ENCODE results near the gene EXOC3L4. TPM values are rescaled to one million over a fixed set of nuclear protein-coding genes. Genes with fewer than 3 reads are reported as not detected.

The EXOC3L4 gene
- total and polyA plus RNA-seq, 8 donors: 0.63 to 8.9 (median 1.3) TPM

DNA sequence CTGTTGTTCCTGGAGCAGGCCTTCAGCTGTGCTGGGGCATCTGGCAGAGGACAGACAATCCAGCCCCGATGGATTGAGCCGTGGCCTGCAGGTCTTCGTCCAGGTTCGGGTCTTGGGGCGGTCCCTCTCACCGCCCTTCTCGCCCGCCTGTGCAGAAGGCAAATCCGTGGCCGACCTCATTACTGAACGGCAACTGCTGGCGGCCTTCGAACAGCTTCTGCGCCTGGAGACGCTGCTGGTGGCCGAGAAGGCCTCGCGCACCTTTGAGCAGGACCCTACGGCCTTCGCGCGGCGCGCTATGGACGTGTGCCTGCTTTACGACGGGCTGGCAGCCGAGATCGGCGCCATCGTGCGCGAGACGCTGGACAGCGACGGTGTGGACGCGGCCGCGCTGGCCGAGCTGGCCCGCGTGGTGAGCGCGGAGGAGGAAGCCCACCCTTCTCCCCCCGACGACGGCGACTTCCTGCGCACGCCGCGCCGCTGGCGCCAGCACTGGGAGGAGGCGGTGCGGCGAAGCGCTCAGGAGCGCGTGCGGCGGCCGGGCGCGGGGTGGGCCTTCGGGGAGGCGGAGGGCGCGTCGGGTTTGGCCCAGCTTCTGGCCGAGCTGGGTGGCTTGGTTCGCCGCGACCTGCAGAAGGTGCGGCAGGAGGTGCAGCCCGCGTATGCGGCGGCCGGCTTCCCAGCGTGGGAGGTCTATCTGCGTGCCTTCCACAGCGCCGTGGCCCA, 7.6 kb downstream of the EXOC3L4 start:
- WGBS, 2 donors: 80 to 81% methylated on average over 80 to 85 of the region's 85 CpGs
- intact Hi-C loops (cut with DNase I): loop anchor here in 2 of 3 donors (10.0 kb wide), 2 partner anchors 83 to 193 kb away; no protein-coding TSS in a partner anchor
- Histone ChIP-seq H3K27ac (no peak overlapping the region), H3K27me3 (no peaks in the 10 kb centered on the region), H3K9me3 (no peaks in the 10 kb centered on the region), H3K4me3 (no peak overlapping the region), H3K4me1 (peaks cover 12 to 16% (median 15%) of the 10 kb centered on the region in 3 donors), H3K36me3 (no peaks in the 10 kb centered on the region)
- ATAC-seq (no peak), DNase-seq (peak in 3 of 6 donors; percentile 30 to 71 (median 54)), FAIRE-seq (no peak)
- TF ChIP-seq, protein P1, sequence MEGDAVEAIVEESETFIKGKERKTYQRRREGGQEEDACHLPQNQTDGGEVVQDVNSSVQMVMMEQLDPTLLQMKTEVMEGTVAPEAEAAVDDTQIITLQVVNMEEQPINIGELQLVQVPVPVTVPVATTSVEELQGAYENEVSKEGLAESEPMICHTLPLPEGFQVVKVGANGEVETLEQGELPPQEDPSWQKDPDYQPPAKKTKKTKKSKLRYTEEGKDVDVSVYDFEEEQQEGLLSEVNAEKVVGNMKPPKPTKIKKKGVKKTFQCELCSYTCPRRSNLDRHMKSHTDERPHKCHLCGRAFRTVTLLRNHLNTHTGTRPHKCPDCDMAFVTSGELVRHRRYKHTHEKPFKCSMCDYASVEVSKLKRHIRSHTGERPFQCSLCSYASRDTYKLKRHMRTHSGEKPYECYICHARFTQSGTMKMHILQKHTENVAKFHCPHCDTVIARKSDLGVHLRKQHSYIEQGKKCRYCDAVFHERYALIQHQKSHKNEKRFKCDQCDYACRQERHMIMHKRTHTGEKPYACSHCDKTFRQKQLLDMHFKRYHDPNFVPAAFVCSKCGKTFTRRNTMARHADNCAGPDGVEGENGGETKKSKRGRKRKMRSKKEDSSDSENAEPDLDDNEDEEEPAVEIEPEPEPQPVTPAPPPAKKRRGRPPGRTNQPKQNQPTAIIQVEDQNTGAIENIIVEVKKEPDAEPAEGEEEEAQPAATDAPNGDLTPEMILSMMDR (IDR thresholded peaks at IDR 0.05): no peak

DNA sequence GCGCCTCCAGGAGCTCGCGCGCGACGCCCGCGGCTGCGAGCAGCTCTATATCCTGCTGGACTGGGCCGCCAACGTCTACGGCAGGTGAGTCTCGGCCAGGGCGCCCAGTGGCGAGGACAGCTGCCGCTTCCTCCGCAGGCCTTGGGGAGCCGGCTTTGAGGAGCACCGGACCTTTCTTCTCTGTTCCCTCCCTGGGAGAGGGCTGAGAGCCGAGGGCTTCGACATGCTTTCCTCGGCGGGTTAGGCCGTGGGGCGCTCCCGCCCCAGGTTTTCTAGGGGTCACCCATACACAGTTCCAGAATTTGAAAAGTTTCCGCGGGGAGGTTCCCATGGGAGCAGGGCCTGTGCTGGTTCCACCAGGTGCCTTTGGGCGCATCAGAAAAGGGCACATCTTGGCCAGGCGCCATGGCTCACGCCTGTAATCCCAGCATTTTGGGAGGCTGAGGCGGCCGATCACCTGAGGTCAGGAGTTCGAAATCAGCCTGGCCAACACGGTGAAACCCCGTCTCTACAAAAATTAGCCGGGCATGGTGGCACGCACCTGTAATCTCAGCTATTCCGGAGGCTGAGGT, 8.2 kb downstream of the EXOC3L4 start:
- WGBS, 2 donors: 84 to 87% methylated on average over 39 of the region's 39 CpGs
- DNase-seq: peak in 3 of 6 donors; percentile 38 to 62 (median 58)
- no peak overlapping the region for H3K4me3 ChIP-seq
- no peaks in the 10 kb centered on the region for H3K27me3 ChIP-seq
- H3K36me3 ChIP-seq: no peaks in the 10 kb centered on the region
- no peak for FAIRE-seq
- no peaks in the 10 kb centered on the region for H3K9me3 ChIP-seq
- no peak for ATAC-seq
- H3K27ac ChIP-seq: no peak overlapping the region
- H3K4me1 ChIP-seq: peaks cover 12 to 16% (median 15%) of the 10 kb centered on the region in 3 donors
- intact Hi-C loops (cut with DNase I): loop anchor here in 2 of 3 donors (10.0 kb wide), 2 partner anchors 82 to 192 kb away; no protein-coding TSS in a partner anchor
- TF ChIP-seq, protein P1 (IDR thresholded peaks at IDR 0.05): no peak

DNA sequence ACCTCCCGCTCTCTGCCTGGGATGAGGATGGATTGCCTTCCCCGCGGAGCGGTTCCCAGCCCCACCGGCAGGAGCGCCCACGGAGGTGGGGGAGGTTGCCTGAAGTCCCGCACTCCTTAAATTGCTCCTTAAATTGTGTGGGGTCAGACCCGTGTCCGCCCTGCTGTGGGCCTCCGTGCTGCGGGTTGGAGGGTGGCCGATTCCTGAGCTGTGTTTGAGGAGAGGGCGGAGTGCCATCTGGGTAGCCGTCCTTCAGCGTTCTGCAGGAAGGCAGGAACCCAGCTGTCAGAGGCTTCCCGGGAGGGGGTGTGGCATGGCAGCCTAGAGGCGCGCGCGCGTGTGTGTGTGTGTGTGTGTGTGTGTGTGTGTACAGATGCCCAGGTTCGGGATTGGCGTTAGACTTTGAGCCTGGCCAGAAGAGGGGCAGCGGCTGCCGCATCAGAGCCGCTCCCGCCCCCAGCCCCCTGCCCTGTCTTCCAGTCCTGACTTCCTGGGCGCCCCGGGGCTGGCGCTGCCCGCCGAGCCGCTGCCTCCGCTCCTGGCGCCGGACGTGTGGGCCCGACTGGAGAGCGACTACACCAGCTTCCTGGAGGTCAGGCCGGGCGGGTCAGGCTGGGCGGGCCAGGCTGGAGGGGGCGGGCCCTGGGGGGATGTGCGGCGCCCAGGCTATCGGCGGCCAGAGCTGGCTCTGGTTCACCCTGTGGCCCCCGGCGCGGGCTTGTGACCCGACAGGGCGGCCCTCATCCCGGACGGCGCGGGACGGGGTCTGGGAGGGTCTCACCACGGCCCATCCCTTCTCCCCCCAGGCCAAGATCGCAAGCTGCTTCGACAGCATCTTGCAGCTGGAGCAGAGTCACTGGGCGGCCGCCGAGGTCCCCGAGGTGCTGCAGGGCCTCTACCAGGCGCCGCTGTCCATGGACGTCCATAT, 9.2 kb downstream of the EXOC3L4 start:
- intact Hi-C loops (cut with DNase I): loop anchor here in 2 of 3 donors (10.0 kb wide), 2 partner anchors 81 to 191 kb away; no protein-coding TSS in a partner anchor
- Histone ChIP-seq H3K9me3 (no peaks in the 10 kb centered on the region), H3K27me3 (no peaks in the 10 kb centered on the region), H3K4me3 (peak overlapping the region in 2 of 4 donors; percentile 11 to 19), H3K27ac (no peak overlapping the region), H3K36me3 (no peaks in the 10 kb centered on the region), H3K4me1 (peaks cover 12 to 16% (median 13%) of the 10 kb centered on the region in 3 donors)
- no peak for FAIRE-seq
- TF ChIP-seq, protein P1 (IDR thresholded peaks at IDR 0.05): no peak
- ATAC-seq: peak; percentile 45 to 62 (median 61)
- 13 to 16% methylated on average over 46 to 68 of the region's 68 CpGs for WGBS, 2 donors
- peak; percentile 67 to 88 (median 75) for DNase-seq

DNA sequence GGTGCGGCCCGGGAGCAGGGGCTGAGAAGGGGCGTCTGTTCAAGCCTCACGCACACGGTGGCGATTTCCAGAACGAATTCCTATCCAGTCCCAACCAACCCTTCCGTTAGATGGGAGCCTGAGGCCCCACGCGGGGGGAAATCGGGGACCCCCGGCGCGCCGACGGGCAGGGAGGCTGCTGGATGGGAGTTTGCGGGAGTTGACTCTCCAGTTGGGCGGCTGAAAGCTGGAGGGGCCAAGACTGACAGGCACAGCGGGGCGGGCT, 9.8 kb downstream of the EXOC3L4 start:
- DNase-seq (no peak), FAIRE-seq (no peak), ATAC-seq (no peak)
- TF ChIP-seq, protein P1 (IDR thresholded peaks at IDR 0.05): no peak
- Histone ChIP-seq H3K27ac (no peak overlapping the region), H3K36me3 (no peaks in the 10 kb centered on the region), H3K9me3 (no peaks in the 10 kb centered on the region), H3K27me3 (no peaks in the 10 kb centered on the region), H3K4me1 (peaks cover 6 to 10% (median 9%) of the 10 kb centered on the region in 3 donors), H3K4me3 (peak overlapping the region in 1 of 4 donors; percentile 22)
- WGBS, 2 donors: 19 to 25% methylated on average over 19 to 20 of the region's 20 CpGs
- intact Hi-C loops (cut with DNase I): loop anchor here in 2 of 3 donors (10.0 kb wide), 2 partner anchors 80 to 190 kb away; no protein-coding TSS in a partner anchor

Measured in pancreas (tissue), 10 donors.